Testis (tissue), 3 donors: ENCODE data around the gene PJA1. TPM values are rescaled to one million over a fixed set of nuclear protein-coding genes. Genes with fewer than 3 reads are reported as not detected.

Experiments
- DNase-seq: peaks from one replicate; pipeline ENCODE4 v3.0.0-alpha.2; 2019
- H3K27ac ChIP-seq, 2 donors: fragments of 200-600 bp; sonication (generic); one replicate each; pipeline ENCODE4 v1.5.1; 2019
- H3K27me3 ChIP-seq: fragments of 200-600 bp; sonication (generic); one replicate; pipeline ENCODE4 v1.5.1; 2019
- H3K36me3 ChIP-seq: fragments of 200-600 bp; sonication (generic); one replicate; pipeline ENCODE4 v1.5.1; 2017; ENCODE audit warnings: low read depth; ENCODE audit errors: missing control alignments
- H3K4me1 ChIP-seq: fragments of 200-600 bp; sonication (generic); one replicate; pipeline ENCODE4 v1.5.1; 2019
- H3K4me3 ChIP-seq, 2 donors: fragments of 200-600 bp; sonication (generic); one replicate each; pipeline ENCODE4 v1.5.1; 2017 to 2019
- H3K9me3 ChIP-seq: fragments of 200-600 bp; sonication (generic); one replicate; pipeline ENCODE4 v1.5.1; 2017
- CTCF ChIP-seq, 3 experiments: fragments of 450-650 bp in 2 of 3; fragments of 200-600 bp in 1 of 3; sonication (generic) in 1 of 3; IDR thresholded peaks; one replicate each; pipeline ENCODE4 v1.5.1; 2016 to 2019; ENCODE audit warnings: antibody characterized with exemption in 3 of 3, mild to moderate bottlenecking in 2 of 3, moderate library complexity in 1 of 3
- POLR2A ChIP-seq: fragments of 450-650 bp; IDR thresholded peaks from one replicate; pipeline ENCODE4 v1.6.1; 2017; ENCODE audit warnings: antibody characterized with exemption, mild to moderate bottlenecking, moderate library complexity
- WGBS, 2 donors: methylation state at CpG; one replicate each; pipeline ENCODE4 v1.1.5; 2018; 5-methylcytosine and 5-hydroxymethylcytosine counted together
- intact Hi-C: fragments of 100-400 bp; cut with DNase I; formaldehyde crosslinking; loops from one replicate; pipeline ENCODE4 v1.15.1; 2023; ENCODE audit warnings: low total_unique reads
- polyA plus RNA-seq: library from polyadenylated mRNA; stranded (reverse); fragments of 350-450 nt; fragmentation: Illumina TruSeq; extraction: RNeasy Lipid Tissue Mini Kit (QIAGEN cat#74804); gene quantifications from one replicate; pipeline ENCODE4 v1.2.3, GENCODE V29; 2014; ENCODE audit warnings: low read depth, low replicate concordance; ENCODE audit not compliant: insufficient read depth
- total RNA-seq, 2 donors: library from RNA; depleted of rRNA; stranded (reverse); fragments of >200 nt; gene quantifications; one replicate each; pipeline ENCODE4 v1.2.3, GENCODE V29; 2016

PJA1 gene
- total and polyA plus RNA-seq, 3 donors from 2014 or later, result 56.6 to 101 (median 61.8) TPM

GRCh38 chrX:69142788-69143469 is 22.3 kb downstream of the PJA1 start:
- no peak for TF ChIP-seq POLR2A
- no peak for TF ChIP-seq CTCF (IDR thresholded peaks at IDR 0.05)
- intact Hi-C loops, result no loop called here
- H3K4me1 ChIP-seq, result no peaks in the 10 kb centered on the region
- H3K9me3 ChIP-seq, result no peaks in the 10 kb centered on the region
- 98 to 100% methylated on average over 3 to 12 of the region's 12 CpGs for WGBS, 2 donors
- no peak overlapping the region for H3K4me3 ChIP-seq
- no peaks in the 10 kb centered on the region for H3K36me3 ChIP-seq
- DNase-seq, result no peak
- no peak overlapping the region for H3K27ac ChIP-seq
- H3K27me3 ChIP-seq, result no peaks in the 10 kb centered on the region

DNA sequence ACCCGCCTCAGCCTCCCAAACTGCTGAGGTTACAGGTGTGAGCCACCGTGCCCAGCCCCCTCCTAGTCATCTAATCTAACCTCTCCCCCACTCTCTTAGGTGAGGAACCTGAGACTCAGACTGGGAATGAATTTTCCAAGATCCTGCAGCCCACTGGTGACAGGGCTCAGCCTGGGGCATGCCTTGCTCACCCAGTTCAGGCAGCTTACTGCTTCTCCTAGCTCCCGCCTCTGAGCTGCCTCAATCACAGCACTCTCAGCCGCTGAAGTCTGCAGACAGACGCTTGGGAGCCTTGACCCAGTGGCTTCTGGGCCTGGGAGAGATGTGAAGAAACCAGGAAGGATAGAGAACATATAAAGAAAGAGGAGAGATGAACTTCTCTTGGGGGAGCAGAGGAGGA is 24.4 kb downstream of the PJA1 start:
- TF ChIP-seq CTCF (IDR thresholded peaks at IDR 0.05) (no peak), POLR2A (no peak)
- Histone ChIP-seq H3K27me3 (no peaks in the 10 kb centered on the region), H3K4me3 (no peak overlapping the region), H3K4me1 (peaks cover 10% of the 10 kb centered on the region), H3K27ac (no peak overlapping the region), H3K36me3 (no peaks in the 10 kb centered on the region), H3K9me3 (no peaks in the 10 kb centered on the region)
- 76 to 78% methylated on average over 4 to 5 of the region's 5 CpGs for WGBS, 2 donors
- no peak for DNase-seq
- intact Hi-C loops, result no loop called here

DNA sequence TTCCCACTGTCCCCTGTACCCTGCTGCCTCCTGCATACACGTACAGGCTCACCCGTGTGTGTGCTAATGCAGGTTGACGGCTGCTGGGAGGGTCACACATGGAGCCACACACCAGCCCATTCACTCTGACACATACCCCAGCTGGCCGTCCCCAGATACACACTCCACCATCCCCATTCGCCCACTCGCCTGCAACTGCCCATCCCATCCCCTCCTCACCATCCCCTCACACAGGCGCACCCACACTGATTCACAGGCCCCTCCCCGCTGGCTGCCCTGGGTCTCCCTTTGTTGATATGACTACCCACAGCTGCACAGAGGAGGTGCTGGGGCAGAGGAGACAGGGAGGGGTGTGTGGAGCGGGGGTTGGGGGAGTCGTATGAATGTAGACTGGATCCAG is 25.7 kb downstream of the PJA1 start:
- H3K4me1 ChIP-seq, result peaks cover 10% of the 10 kb centered on the region
- intact Hi-C loops, result no loop called here
- no peaks in the 10 kb centered on the region for H3K36me3 ChIP-seq
- no peaks in the 10 kb centered on the region for H3K27me3 ChIP-seq
- TF ChIP-seq CTCF (IDR thresholded peaks at IDR 0.05), result no peak
- no peak for TF ChIP-seq POLR2A
- no peak for DNase-seq
- H3K27ac ChIP-seq, result no peak overlapping the region
- H3K4me3 ChIP-seq, result no peak overlapping the region
- no peaks in the 10 kb centered on the region for H3K9me3 ChIP-seq
- 85 to 89% methylated on average over 2 to 9 of the region's 10 CpGs for WGBS, 2 donors

DNA sequence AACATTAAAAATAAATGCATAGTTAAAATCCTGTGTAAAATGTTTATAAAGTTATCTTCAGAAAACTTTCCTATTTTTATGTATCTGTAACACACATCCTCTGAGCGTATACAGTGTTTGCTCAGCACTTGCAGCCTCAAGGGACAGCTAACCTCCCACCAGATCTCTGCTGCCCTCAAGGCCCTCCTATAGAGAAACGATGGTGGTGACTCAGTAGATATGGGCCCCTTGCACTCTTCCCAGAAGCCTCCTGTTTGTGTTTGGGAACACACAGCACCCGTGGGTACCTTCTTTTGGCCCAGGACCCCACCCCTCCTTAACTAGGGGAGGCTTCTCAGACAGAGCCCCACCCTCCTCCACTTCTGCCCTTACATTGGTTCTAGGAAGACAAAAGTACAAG is 26.7 kb downstream of the PJA1 start:
- intact Hi-C loops, result no loop called here
- no peaks in the 10 kb centered on the region for H3K9me3 ChIP-seq
- DNase-seq, result no peak
- peaks cover 10% of the 10 kb centered on the region for H3K4me1 ChIP-seq
- H3K27me3 ChIP-seq, result no peaks in the 10 kb centered on the region
- H3K27ac ChIP-seq, result no peak overlapping the region
- no peak for TF ChIP-seq CTCF (IDR thresholded peaks at IDR 0.05)
- TF ChIP-seq POLR2A, result no peak
- no peaks in the 10 kb centered on the region for H3K36me3 ChIP-seq
- no peak overlapping the region for H3K4me3 ChIP-seq
- WGBS, 2 donors, result 32 to 38% methylated on average over 2 to 3 of the region's 3 CpGs

GRCh38 chrX:69138118-69138390 is 27.2 kb downstream of the PJA1 start:
- H3K9me3 ChIP-seq, result no peaks in the 10 kb centered on the region
- WGBS, 2 donors, result 40 to 62% methylated on average over 2 of the region's 2 CpGs
- peaks cover 10% of the 10 kb centered on the region for H3K4me1 ChIP-seq
- intact Hi-C loops, result no loop called here
- no peak overlapping the region for H3K27ac ChIP-seq
- H3K27me3 ChIP-seq, result no peaks in the 10 kb centered on the region
- TF ChIP-seq POLR2A (no peak), CTCF (IDR thresholded peaks at IDR 0.05) (no peak)
- no peaks in the 10 kb centered on the region for H3K36me3 ChIP-seq
- DNase-seq, result no peak
- H3K4me3 ChIP-seq, result no peak overlapping the region
